A549 (cell line): ENCODE results near the gene PDE4D.

Experiments used
- CBX2 ChIP-seq: fragments of 200-600 bp; sonication (generic); IDR thresholded peaks from 2 replicates; pipeline ENCODE4 v1.6.1; 2016; ENCODE audit warnings: low read depth, mild to moderate bottlenecking, borderline replicate concordance
- CTCF ChIP-seq: fragments of >200 bp; sonication (Bioruptor Twin); formaldehyde crosslinking; IDR thresholded peaks from 3 replicates; pipeline ENCODE4 v1.5.1; 2016
- JUN ChIP-seq, 2 experiments: fragments of >200 bp; sonication (Bioruptor Twin); formaldehyde crosslinking; IDR thresholded peaks; 2 replicates in 1 of 2; 3 replicates in 1 of 2; pipeline ENCODE4 v1.6.1; 2016 to 2017
- NFE2L2 ChIP-seq: fragments of 150-350 bp; conservative IDR thresholded peaks from 2 replicates; pipeline ENCODE4 v1.6.1; 2014; ENCODE audit warnings: low read length
- NPAS2 ChIP-seq: fragments of 250-450 bp; sonication (Bioruptor Pico); IDR thresholded peaks from 2 replicates; pipeline ENCODE4 v1.8.0; 2022; ENCODE audit warnings: mild to moderate bottlenecking, moderate library complexity, borderline replicate concordance
- PBX3 ChIP-seq: IDR thresholded peaks from 2 replicates; pipeline ENCODE4 v1.6.1; 2012
- POLR2A ChIP-seq: IDR thresholded peaks from 2 replicates; pipeline ENCODE4 v1.6.1; 2012; ENCODE audit warnings: mild to moderate bottlenecking, low read length
- RAD21 ChIP-seq, 2 experiments: fragments of >200 bp in 1 of 2; sonication (Bioruptor Twin) in 1 of 2; formaldehyde crosslinking in 1 of 2; IDR thresholded peaks in 1 of 2; conservative IDR thresholded peaks in 1 of 2; 2 replicates in 1 of 2; 3 replicates in 1 of 2; pipeline ENCODE4 v1.6.1; 2012 to 2018; ENCODE audit warnings: inconsistent platforms in 1 of 2
- TP53 ChIP-seq: fragments of 250-450 bp; sonication (Bioruptor Pico); IDR thresholded peaks from 2 replicates; pipeline ENCODE4 v1.5.0; 2021; ENCODE audit warnings: mild to moderate bottlenecking, moderate library complexity
- USF2 ChIP-seq: fragments of 450-650 bp; IDR thresholded peaks from 2 replicates; pipeline ENCODE4 v1.6.1; 2014; ENCODE audit warnings: antibody characterized with exemption
- TF ChIP-seq, protein P1 (sequence below): fragments of 150-350 bp; IDR thresholded peaks from 2 replicates; pipeline ENCODE4 v1.6.1; 2014; ENCODE audit warnings: low read depth, mild to moderate bottlenecking, low read length

DNA sequence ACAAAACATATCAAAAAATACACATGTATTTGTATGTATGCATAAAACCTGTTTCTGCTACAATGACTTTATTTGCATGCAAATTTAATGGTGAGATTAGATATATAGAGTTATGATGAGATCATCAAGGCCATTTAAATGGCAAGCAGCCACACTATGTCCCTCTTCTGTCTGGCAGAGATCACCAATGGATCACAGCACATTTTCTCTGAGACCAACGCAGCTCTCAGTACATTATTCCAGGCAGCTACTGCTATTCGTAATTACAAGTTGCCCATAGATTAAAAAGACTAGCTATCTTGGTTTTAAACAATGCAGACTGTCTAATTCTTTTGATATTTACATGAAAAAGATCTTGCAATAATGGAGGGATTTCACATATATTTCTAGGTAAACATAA is 629.5 kb downstream of the PDE4D start:
- no peak for TF ChIP-seq USF2
- no peak for TF ChIP-seq RAD21 (conservative IDR thresholded peaks at IDR 0.05 in 1 of 2, IDR thresholded peaks at IDR 0.05 in 1 of 2)
- TF ChIP-seq CTCF: no peak
- TF ChIP-seq TP53 (CRISPR knock-in tag): no peak
- no peak for TF ChIP-seq CBX2
- TF ChIP-seq POLR2A: no peak
- TF ChIP-seq, protein P1, sequence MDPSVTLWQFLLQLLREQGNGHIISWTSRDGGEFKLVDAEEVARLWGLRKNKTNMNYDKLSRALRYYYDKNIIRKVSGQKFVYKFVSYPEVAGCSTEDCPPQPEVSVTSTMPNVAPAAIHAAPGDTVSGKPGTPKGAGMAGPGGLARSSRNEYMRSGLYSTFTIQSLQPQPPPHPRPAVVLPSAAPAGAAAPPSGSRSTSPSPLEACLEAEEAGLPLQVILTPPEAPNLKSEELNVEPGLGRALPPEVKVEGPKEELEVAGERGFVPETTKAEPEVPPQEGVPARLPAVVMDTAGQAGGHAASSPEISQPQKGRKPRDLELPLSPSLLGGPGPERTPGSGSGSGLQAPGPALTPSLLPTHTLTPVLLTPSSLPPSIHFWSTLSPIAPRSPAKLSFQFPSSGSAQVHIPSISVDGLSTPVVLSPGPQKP: no peak
- TF ChIP-seq NPAS2: no peak
- no peak for TF ChIP-seq JUN (IDR thresholded peaks at IDR 0.05)
- TF ChIP-seq PBX3: no peak
- no peak for TF ChIP-seq NFE2L2
